HEK293 (cell line): ENCODE measurements around the gene STXBP4.

ENCODE experiments used
- CTCF ChIA-PET: fragments of 350-600 bp; formaldehyde crosslinking; extraction: SDS; loops from one replicate; lab custom pipeline; 2021; ENCODE audit warnings: antibody characterized with exemption; lab: Yijun Ruan, JAX
- POLR2A ChIA-PET: fragments of 300-600 bp; formaldehyde crosslinking; extraction: SDS; loops from one replicate; lab custom pipeline; 2020; ENCODE audit warnings: antibody characterized with exemption, inconsistent platforms; lab: Yijun Ruan, JAX
- H3K27ac ChIP-seq: fragments of 200-500 bp; sonication (Bioruptor generic); 2 replicates; pipeline ENCODE4 v1.5.1; 2014; ENCODE audit warnings: low read depth, low read length, control low read depth, inconsistent platforms; ENCODE audit errors: extremely low read depth
- H3K36me3 ChIP-seq, 2 experiments: fragments of 200-500 bp in 1 of 2; sonication (Bioruptor generic) in 1 of 2; 1 replicate in 1 of 2; 2 replicates in 1 of 2; pipeline ENCODE4 v1.5.1; 2014 to 2017; ENCODE audit warnings: inconsistent platforms in 2 of 2, low read length in 2 of 2; ENCODE audit not compliant: control insufficient read depth in 2 of 2, insufficient read depth in 1 of 2
- H3K4me1 ChIP-seq: fragments of 200-500 bp; sonication (Bioruptor generic); 2 replicates; pipeline ENCODE4 v1.5.1; 2014; ENCODE audit warnings: mild to moderate bottlenecking, low read length, inconsistent platforms; ENCODE audit not compliant: control insufficient read depth, insufficient read depth
- H3K4me3 ChIP-seq: 2 replicates; pipeline ENCODE4 v1.5.1; 2011; ENCODE audit warnings: low read depth, mild to moderate bottlenecking, control low read depth, low read length, moderate library complexity
- H3K9me3 ChIP-seq: fragments of 200-500 bp; sonication (Bioruptor generic); 2 replicates; pipeline ENCODE4 v1.5.1; 2014; ENCODE audit warnings: low read depth, low read length, inconsistent platforms; ENCODE audit not compliant: control insufficient read depth, insufficient read depth
- IKZF3 ChIP-seq: fragments of 450-650 bp; IDR thresholded peaks from 2 replicates; pipeline ENCODE4 v1.5.0; 2018; ENCODE audit warnings: missing biosample characterization, mild to moderate bottlenecking, missing genetic modification characterization, moderate library complexity
- KLF16 ChIP-seq: fragments of 450-650 bp; formaldehyde crosslinking; IDR thresholded peaks from 2 replicates; pipeline ENCODE4 v1.5.1; 2017; ENCODE audit warnings: missing biosample characterization, missing genetic modification characterization
- KLF7 ChIP-seq: fragments of 450-650 bp; formaldehyde crosslinking; IDR thresholded peaks from 2 replicates; pipeline ENCODE4 v1.5.1; 2016; ENCODE audit warnings: missing biosample characterization, missing genetic modification characterization, borderline replicate concordance
- PATZ1 ChIP-seq: fragments of 450-650 bp; formaldehyde crosslinking; IDR thresholded peaks from 2 replicates; pipeline ENCODE4 v1.5.1; 2016; ENCODE audit warnings: missing biosample characterization, missing genetic modification characterization
- SP2 ChIP-seq: fragments of 450-650 bp; formaldehyde crosslinking; IDR thresholded peaks from 2 replicates; pipeline ENCODE4 v1.5.1; 2016; ENCODE audit warnings: missing biosample characterization, missing genetic modification characterization
- TSHZ1 ChIP-seq: fragments of 450-650 bp; formaldehyde crosslinking; IDR thresholded peaks from 2 replicates; pipeline ENCODE4 v1.5.1; 2016; ENCODE audit warnings: missing biosample characterization, missing genetic modification characterization, borderline replicate concordance
- ZFP37 ChIP-seq: fragments of 450-650 bp; formaldehyde crosslinking; IDR thresholded peaks from 2 replicates; pipeline ENCODE4 v1.5.1; 2016; ENCODE audit warnings: missing biosample characterization, missing genetic modification characterization
- ZNF146 ChIP-seq: fragments of 450-650 bp; formaldehyde crosslinking; IDR thresholded peaks from 2 replicates; pipeline ENCODE4 v1.5.1; 2016; ENCODE audit warnings: missing biosample characterization, missing genetic modification characterization
- ZNF157 ChIP-seq: fragments of 450-650 bp; formaldehyde crosslinking; IDR thresholded peaks from 2 replicates; pipeline ENCODE4 v1.5.1; 2016; ENCODE audit warnings: missing biosample characterization, missing genetic modification characterization
- ZNF211 ChIP-seq: fragments of 450-650 bp; formaldehyde crosslinking; IDR thresholded peaks from 2 replicates; pipeline ENCODE4 v1.5.1; 2016; ENCODE audit warnings: low read depth, missing biosample characterization, missing genetic modification characterization
- ZNF48 ChIP-seq: fragments of 450-650 bp; formaldehyde crosslinking; IDR thresholded peaks from 2 replicates; pipeline ENCODE4 v1.5.1; 2016; ENCODE audit warnings: missing biosample characterization, missing genetic modification characterization
- ZNF514 ChIP-seq: fragments of 450-650 bp; formaldehyde crosslinking; IDR thresholded peaks from 2 replicates; pipeline ENCODE4 v1.5.1; 2016; ENCODE audit warnings: missing biosample characterization, missing genetic modification characterization
- ZNF600 ChIP-seq: fragments of 450-650 bp; formaldehyde crosslinking; IDR thresholded peaks from 2 replicates; pipeline ENCODE4 v1.5.1; 2016; ENCODE audit warnings: missing biosample characterization, missing genetic modification characterization
- ZNF621 ChIP-seq: fragments of 450-650 bp; formaldehyde crosslinking; IDR thresholded peaks from 2 replicates; pipeline ENCODE4 v1.5.1; 2017; ENCODE audit warnings: missing biosample characterization, missing genetic modification characterization
- ZNF707 ChIP-seq: fragments of 450-650 bp; formaldehyde crosslinking; IDR thresholded peaks from 2 replicates; pipeline ENCODE4 v1.5.1; 2016; ENCODE audit warnings: missing biosample characterization, missing genetic modification characterization
- ZNF777 ChIP-seq: fragments of 450-650 bp; formaldehyde crosslinking; IDR thresholded peaks from 2 replicates; pipeline ENCODE4 v1.5.1; 2017; ENCODE audit warnings: missing biosample characterization, missing genetic modification characterization, borderline replicate concordance
- TF ChIP-seq, protein P1 (sequence below): fragments of 450-650 bp; formaldehyde crosslinking; IDR thresholded peaks from 2 replicates; pipeline ENCODE4 v1.5.1; 2016; ENCODE audit warnings: missing biosample characterization, missing genetic modification characterization
- TF ChIP-seq, protein P2 (sequence below): fragments of 450-650 bp; formaldehyde crosslinking; conservative IDR thresholded peaks from 2 replicates; pipeline ENCODE4 v1.5.1; 2016; ENCODE audit warnings: low read depth, missing biosample characterization, missing genetic modification characterization
- TF ChIP-seq, protein P3 (sequence below): fragments of 450-650 bp; formaldehyde crosslinking; conservative IDR thresholded peaks from 2 replicates; pipeline ENCODE4 v1.5.1; 2016; ENCODE audit warnings: low read depth, missing biosample characterization, missing genetic modification characterization

The STXBP4 gene

DNA sequence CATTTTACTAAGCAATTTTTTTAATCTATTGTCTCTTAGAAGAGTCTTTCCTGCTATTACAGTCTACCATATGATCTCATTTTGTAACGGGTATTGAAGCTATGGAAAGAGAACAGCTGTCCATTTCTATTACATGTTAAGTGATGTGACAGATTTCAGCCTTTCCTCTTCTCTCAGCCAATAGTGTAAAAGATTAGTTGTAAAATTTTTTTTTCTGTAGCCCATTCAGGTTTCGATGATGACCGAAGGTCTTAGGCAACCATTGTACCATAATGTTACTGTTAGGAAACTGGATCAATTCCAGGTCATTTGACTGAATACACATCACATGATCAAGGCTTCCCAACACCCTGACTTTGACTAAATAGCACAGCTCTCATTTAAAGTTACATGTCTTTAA, 148.6 kb downstream of the STXBP4 start (continued):
- TF ChIP-seq, protein P1, sequence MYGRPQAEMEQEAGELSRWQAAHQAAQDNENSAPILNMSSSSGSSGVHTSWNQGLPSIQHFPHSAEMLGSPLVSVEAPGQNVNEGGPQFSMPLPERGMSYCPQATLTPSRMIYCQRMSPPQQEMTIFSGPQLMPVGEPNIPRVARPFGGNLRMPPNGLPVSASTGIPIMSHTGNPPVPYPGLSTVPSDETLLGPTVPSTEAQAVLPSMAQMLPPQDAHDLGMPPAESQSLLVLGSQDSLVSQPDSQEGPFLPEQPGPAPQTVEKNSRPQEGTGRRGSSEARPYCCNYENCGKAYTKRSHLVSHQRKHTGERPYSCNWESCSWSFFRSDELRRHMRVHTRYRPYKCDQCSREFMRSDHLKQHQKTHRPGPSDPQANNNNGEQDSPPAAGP (tag by site-specific recombination) = no peak
- no peak for TF ChIP-seq IKZF3 (tag by site-specific recombination)
- TF ChIP-seq, all 188 proteins: peak for 0

- no peaks in the 10 kb centered on the region for H3K9me3 ChIP-seq
- H3K36me3 ChIP-seq = no peaks in the 10 kb centered on the region
- ChIA-PET POLR2A (no interaction called here), CTCF (no interaction called here)
- TF ChIP-seq ZNF621 (tag by site-specific recombination) (no peak), TSHZ1 (tag by site-specific recombination) (no peak), SP2 (tag by site-specific recombination) (no peak), ZNF600 (tag by site-specific recombination) (no peak), ZNF707 (tag by site-specific recombination) (no peak)
- TF ChIP-seq, protein P2, sequence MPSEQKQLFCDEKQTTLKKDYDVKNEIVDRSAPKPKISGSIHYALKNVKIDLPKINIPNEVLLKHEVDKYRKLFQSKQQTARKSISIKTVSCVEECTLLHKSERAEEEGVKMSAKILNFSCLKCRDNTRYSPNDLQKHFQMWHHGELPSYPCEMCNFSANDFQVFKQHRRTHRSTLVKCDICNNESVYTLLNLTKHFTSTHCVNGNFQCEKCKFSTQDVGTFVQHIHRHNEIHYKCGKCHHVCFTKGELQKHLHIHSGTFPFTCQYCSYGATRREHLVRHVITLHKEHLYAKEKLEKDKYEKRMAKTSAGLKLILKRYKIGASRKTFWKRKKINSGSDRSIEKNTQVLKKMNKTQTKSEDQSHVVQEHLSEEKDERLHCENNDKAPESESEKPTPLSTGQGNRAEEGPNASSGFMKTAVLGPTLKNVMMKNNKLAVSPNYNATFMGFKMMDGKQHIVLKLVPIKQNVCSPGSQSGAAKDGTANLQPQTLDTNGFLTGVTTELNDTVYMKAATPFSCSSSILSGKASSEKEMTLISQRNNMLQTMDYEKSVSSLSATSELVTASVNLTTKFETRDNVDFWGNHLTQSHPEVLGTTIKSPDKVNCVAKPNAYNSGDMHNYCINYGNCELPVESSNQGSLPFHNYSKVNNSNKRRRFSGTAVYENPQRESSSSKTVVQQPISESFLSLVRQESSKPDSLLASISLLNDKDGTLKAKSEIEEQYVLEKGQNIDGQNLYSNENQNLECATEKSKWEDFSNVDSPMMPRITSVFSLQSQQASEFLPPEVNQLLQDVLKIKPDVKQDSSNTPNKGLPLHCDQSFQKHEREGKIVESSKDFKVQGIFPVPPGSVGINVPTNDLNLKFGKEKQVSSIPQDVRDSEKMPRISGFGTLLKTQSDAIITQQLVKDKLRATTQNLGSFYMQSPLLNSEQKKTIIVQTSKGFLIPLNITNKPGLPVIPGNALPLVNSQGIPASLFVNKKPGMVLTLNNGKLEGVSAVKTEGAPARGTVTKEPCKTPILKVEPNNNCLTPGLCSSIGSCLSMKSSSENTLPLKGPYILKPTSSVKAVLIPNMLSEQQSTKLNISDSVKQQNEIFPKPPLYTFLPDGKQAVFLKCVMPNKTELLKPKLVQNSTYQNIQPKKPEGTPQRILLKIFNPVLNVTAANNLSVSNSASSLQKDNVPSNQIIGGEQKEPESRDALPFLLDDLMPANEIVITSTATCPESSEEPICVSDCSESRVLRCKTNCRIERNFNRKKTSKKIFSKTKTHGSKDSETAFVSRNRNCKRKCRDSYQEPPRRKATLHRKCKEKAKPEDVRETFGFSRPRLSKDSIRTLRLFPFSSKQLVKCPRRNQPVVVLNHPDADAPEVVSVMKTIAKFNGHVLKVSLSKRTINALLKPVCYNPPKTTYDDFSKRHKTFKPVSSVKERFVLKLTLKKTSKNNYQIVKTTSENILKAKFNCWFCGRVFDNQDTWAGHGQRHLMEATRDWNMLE = no peak
- no peak overlapping the region for H3K27ac ChIP-seq
- H3K4me1 ChIP-seq = no peaks in the 10 kb centered on the region
- no peak overlapping the region for H3K4me3 ChIP-seq
These were observed 152.1 kb downstream of the STXBP4 start for GRCh38 chr17:55120651-55121050.

- TF ChIP-seq ZNF146 (tag by site-specific recombination) (no peak), KLF16 (no peak), ZNF514 (tag by site-specific recombination) (no peak), ZNF707 (tag by site-specific recombination) (no peak), ZFP37 (tag by site-specific recombination) (no peak), ZNF48 (tag by site-specific recombination) (no peak), ZNF157 (tag by site-specific recombination) (no peak), IKZF3 (tag by site-specific recombination) (no peak), ZNF211 (tag by site-specific recombination) (no peak), PATZ1 (tag by site-specific recombination) (no peak), KLF7 (no peak), ZNF777 (tag by site-specific recombination) (no peak)
- TF ChIP-seq, protein P3, sequence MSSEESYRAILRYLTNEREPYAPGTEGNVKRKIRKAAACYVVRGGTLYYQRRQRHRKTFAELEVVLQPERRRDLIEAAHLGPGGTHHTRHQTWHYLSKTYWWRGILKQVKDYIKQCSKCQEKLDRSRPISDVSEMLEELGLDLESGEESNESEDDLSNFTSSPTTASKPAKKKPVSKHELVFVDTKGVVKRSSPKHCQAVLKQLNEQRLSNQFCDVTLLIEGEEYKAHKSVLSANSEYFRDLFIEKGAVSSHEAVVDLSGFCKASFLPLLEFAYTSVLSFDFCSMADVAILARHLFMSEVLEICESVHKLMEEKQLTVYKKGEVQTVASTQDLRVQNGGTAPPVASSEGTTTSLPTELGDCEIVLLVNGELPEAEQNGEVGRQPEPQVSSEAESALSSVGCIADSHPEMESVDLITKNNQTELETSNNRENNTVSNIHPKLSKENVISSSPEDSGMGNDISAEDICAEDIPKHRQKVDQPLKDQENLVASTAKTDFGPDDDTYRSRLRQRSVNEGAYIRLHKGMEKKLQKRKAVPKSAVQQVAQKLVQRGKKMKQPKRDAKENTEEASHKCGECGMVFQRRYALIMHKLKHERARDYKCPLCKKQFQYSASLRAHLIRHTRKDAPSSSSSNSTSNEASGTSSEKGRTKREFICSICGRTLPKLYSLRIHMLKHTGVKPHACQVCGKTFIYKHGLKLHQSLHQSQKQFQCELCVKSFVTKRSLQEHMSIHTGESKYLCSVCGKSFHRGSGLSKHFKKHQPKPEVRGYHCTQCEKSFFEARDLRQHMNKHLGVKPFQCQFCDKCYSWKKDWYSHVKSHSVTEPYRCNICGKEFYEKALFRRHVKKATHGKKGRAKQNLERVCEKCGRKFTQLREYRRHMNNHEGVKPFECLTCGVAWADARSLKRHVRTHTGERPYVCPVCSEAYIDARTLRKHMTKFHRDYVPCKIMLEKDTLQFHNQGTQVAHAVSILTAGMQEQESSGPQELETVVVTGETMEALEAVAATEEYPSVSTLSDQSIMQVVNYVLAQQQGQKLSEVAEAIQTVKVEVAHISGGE = no peak
- TF ChIP-seq, all 188 proteins: peak for 0
- CTCF ChIA-PET = no interaction called here
- POLR2A ChIA-PET = no interaction called here
These were observed 152.7 kb downstream of the STXBP4 start for GRCh38 chr17:55121268-55121667.

More at GRCh38 chr17:55121268-55121667, 152.7 kb downstream of the STXBP4 start:
- Histone ChIP-seq H3K4me3 (no peak overlapping the region), H3K36me3 (no peaks in the 10 kb centered on the region), H3K27ac (no peak overlapping the region), H3K4me1 (no peaks in the 10 kb centered on the region), H3K9me3 (no peaks in the 10 kb centered on the region)
